K562 (cell line): ENCODE measurements around the gene HSPA6. TPM values are rescaled to one million over a fixed set of nuclear protein-coding genes. Genes with fewer than 3 reads are reported as not detected.

Experiments
- ATAC-seq: fragments of 200-7000 bp; cut with Tn5 transposase; 3 replicates; pipeline ENCODE4 v1.9.1; 2020; ENCODE audit warnings: moderate library complexity
- BruUV-seq: library from RNA; stranded (reverse); fragments of 400-500 nt; replicated peaks from 2 replicates; lab custom pipeline; 2021; lab: Mats Ljungman, UMichigan
- CTCF ChIA-PET: fragments of 300-600 bp; formaldehyde crosslinking; extraction: SDS; loops from one replicate; lab custom pipeline; 2021; ENCODE audit warnings: low intra/inter-chr PET ratio; lab: Yijun Ruan, JAX
- POLR2A ChIA-PET: fragments of 300-600, 350-650 bp; sonication (Branson Sonifier 250); formaldehyde crosslinking; extraction: SDS; loops from one replicate; lab custom pipeline; 2021; ENCODE audit warnings: antibody characterized with exemption, inconsistent platforms; lab: Yijun Ruan, JAX
- DNase-seq, 4 experiments: peaks; one replicate each; pipeline versions ENCODE4 v3.0.0 to v3.0.0-alpha.2; 2011 to 2018; ENCODE audit warnings: low spot score in 3 of 4, mixed read lengths in 3 of 4; ENCODE audit errors: extremely low read depth in 1 of 4
- FAIRE-seq: peaks from 2 replicates; lab custom pipeline; 2011; peaks lifted over from hg19 to GRCh38; lab: Jason Lieb, UNC
- H2AFZ ChIP-seq: 2 replicates; pipeline ENCODE4 v1.6.0; 2011; ENCODE audit warnings: low read depth, low read length, control low read depth, inconsistent platforms
- H3K27ac ChIP-seq: fragments of 200-600 bp; 3 replicates; pipeline ENCODE4 v1.8.0; 2011; ENCODE audit warnings: low read depth, mild to moderate bottlenecking, control low read depth, inconsistent platforms, low read length, moderate library complexity, mixed read lengths; ENCODE audit errors: extremely low read depth
- H3K27me3 ChIP-seq, 2 experiments: fragments of 300-600 bp in 1 of 2; 2 replicates in 1 of 2; 3 replicates in 1 of 2; pipeline versions ENCODE4 v1.6.0 to v1.8.0; 2011; ENCODE audit warnings: inconsistent platforms in 2 of 2, low read length in 2 of 2, mild to moderate bottlenecking in 1 of 2, mixed read lengths in 1 of 2, moderate library complexity in 1 of 2; ENCODE audit not compliant: control insufficient read depth in 2 of 2, insufficient read depth in 2 of 2
- H3K36me3 ChIP-seq: fragments of 300-600 bp; 3 replicates; pipeline ENCODE4 v1.8.0; 2011; ENCODE audit warnings: mild to moderate bottlenecking, low read length, inconsistent platforms; ENCODE audit not compliant: control insufficient read depth, insufficient read depth
- H3K4me1 ChIP-seq, 2 experiments: fragments of 200-600 bp in 1 of 2; replicated peaks in 1 of 2; 2 replicates in 1 of 2; 3 replicates in 1 of 2; pipeline versions ENCODE4 v1.5.1 to v1.8.0; 2011; ENCODE audit warnings: inconsistent platforms in 2 of 2, low read length in 2 of 2, mild to moderate bottlenecking in 1 of 2, mixed read lengths in 1 of 2, moderate library complexity in 1 of 2; ENCODE audit not compliant: control insufficient read depth in 2 of 2, insufficient read depth in 2 of 2
- H3K4me2 ChIP-seq: 2 replicates; pipeline ENCODE4 v1.6.1; 2011; ENCODE audit warnings: low read length, control low read depth, inconsistent platforms, mixed read lengths; ENCODE audit not compliant: insufficient read depth
- H3K4me3 ChIP-seq: fragments of 200-600 bp; sonication (generic), shearing (Covaris generic); 2 replicates; pipeline ENCODE4 v1.5.1; 2016; ENCODE audit warnings: control low read depth, inconsistent platforms
- H3K79me2 ChIP-seq: fragments of 200-600 bp; 3 replicates; pipeline ENCODE4 v1.8.0; 2011; ENCODE audit warnings: low read length, inconsistent platforms; ENCODE audit not compliant: control insufficient read depth, insufficient read depth
- H3K9ac ChIP-seq, 2 experiments: 2 replicates each; pipeline versions ENCODE4 v1.6.0 to v1.6.1; 2011; ENCODE audit warnings: low read depth in 2 of 2, low read length in 2 of 2, control low read depth in 1 of 2, inconsistent platforms in 1 of 2, mild to moderate bottlenecking in 1 of 2, mixed read lengths in 1 of 2; ENCODE audit not compliant: insufficient read depth in 1 of 2
- H3K9me1 ChIP-seq: one replicate; pipeline ENCODE4 v1.6.0; 2011; ENCODE audit warnings: inconsistent platforms, mild to moderate bottlenecking, low read length, moderate library complexity; ENCODE audit not compliant: control insufficient read depth, insufficient read depth
- H3K9me3 ChIP-seq: replicated peaks from 2 replicates; pipeline ENCODE4 v1.5.1; 2011; ENCODE audit warnings: low read depth, low read length, inconsistent platforms; ENCODE audit not compliant: control insufficient read depth, insufficient read depth
- H4K20me1 ChIP-seq: replicated peaks from 2 replicates; pipeline ENCODE4 v1.6.1; 2011; ENCODE audit warnings: low read length, inconsistent platforms, mixed read lengths; ENCODE audit not compliant: control insufficient read depth, insufficient read depth
- CTCF ChIP-seq, 3 experiments: IDR thresholded peaks in 2 of 3; conservative IDR thresholded peaks in 1 of 3; 2 replicates each; pipeline ENCODE4 v1.5.1; 2011 to 2012; ENCODE audit warnings: low read length in 3 of 3, mild to moderate bottlenecking in 3 of 3, control low read depth in 2 of 3, improper control_type of control experiment in 1 of 3, inconsistent platforms in 1 of 3, low read depth in 1 of 3, mixed read lengths in 1 of 3, moderate library complexity in 1 of 3; ENCODE audit not compliant: insufficient read depth in 2 of 3
- GTF2F1 ChIP-seq: IDR thresholded peaks from 2 replicates; pipeline ENCODE4 v1.6.1; 2011; ENCODE audit warnings: low read depth, low read length, improper control_type of control experiment
- PHB2 ChIP-seq: fragments of 450-650 bp; IDR thresholded peaks from 2 replicates; pipeline ENCODE4 v1.6.1; 2017; ENCODE audit warnings: low read depth
- WGBS: fragments of 100-300 bp; shearing (Covaris generic); methylation state at CpG from one replicate; pipeline ENCODE4 v1.1.6; 2016; ENCODE audit warnings: low coverage, mixed read lengths; ENCODE audit not compliant: insufficient coverage; ENCODE audit errors: missing lambda C conversion rate; 5-methylcytosine and 5-hydroxymethylcytosine counted together
- in situ Hi-C: fragments of 300-500 bp; cut with MboI; formaldehyde crosslinking; loops from 4 replicates; pipeline ENCODE4 v1.15.0; 2018; ENCODE audit warnings: inconsistent platforms, mixed read lengths
- intact Hi-C: fragments of 100-400 bp; cut with micrococcal nuclease; formaldehyde crosslinking; loops from 2 replicates; pipeline ENCODE4 v1.14.2; 2022
- polyA plus RNA-seq, 8 experiments: library from polyadenylated mRNA; depleted of rRNA in 4 of 8; stranded (reverse) in 5 of 8; unstranded in 3 of 8; fragments of >200 nt; fragmentation: Nextera tagmentation in 2 of 8; fragmentation: Illumina TruSeq in 1 of 8; extraction: Ambion mirVana in 2 of 8; extraction: Trizol in 1 of 8; gene quantifications; 2 replicates each; pipeline versions ENCODE4 v1.2.1 to v1.2.3, GENCODE V29; 2011 to 2014; ENCODE audit warnings: inconsistent platforms in 1 of 8, missing spikeins in 1 of 8
- total RNA-seq, 7 experiments: library from RNA; depleted of rRNA in 6 of 7; stranded (reverse); fragments of >200 nt in 6 of 7; fragmentation: Illumina TruSeq in 2 of 7; extraction: Trizol in 2 of 7; gene quantifications; 2 replicates each; pipeline versions ENCODE4 v1.2.1 to v1.2.3, GENCODE V29; 2011 to 2021; ENCODE audit warnings: low replicate concordance in 1 of 7

HSPA6 gene
- total and polyA plus RNA-seq, 9 of the 15 experiments (the other 6 are each of a cell fraction or from before 2014, with no cell fraction given): 0.15 to 10.0 (median 2.4) TPM

DNA sequence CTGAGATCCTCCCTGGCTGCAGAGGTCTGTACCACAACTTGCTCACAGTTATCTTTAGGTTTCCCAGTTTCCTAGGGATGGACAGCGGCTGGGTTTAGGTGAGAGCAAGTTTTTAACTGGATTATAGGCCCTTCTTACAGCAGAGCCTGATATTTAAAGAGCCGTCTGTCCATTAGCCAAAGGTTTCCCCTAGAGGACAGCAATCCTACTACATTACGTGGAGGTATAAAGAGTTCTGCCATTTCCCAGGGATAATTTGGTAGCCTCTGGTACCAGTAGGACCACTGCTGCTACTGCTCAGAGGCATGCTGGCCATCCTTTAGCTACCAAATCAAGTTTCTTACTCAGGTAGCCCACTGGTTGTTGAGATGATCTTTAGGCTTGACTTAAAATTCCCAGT is 41.0 kb upstream of the HSPA6 start:
- H3K79me2 ChIP-seq: no peaks in the 10 kb centered on the region
- peak; percentile 57 for ATAC-seq
- no peaks in the 10 kb centered on the region; a peak in 1 of 5 replicates for H3K27me3 ChIP-seq
- H3K4me2 ChIP-seq: no peak overlapping the region
- FAIRE-seq: no peak
- POLR2A ChIA-PET: interaction anchor here (1.0 kb wide), 1 partner anchor 11 kb away, joined by 3 read pairs; no protein-coding TSS in a partner anchor
- no peaks in the 10 kb centered on the region for H3K36me3 ChIP-seq
- no peaks in the 10 kb centered on the region for H4K20me1 ChIP-seq
- in situ Hi-C loops (no loop called here), intact Hi-C loops (loop anchor here (10.0 kb wide), 3 partner anchors 141 to 551 kb away; partner anchors contain the start of gene DUSP12)
- no peak overlapping the region for H3K9ac ChIP-seq
- peak in 2 of 4 experiments; percentile 17 to 19 for DNase-seq
- BruUV-seq: no TSS peak
- CTCF ChIA-PET: interaction anchor here (0.5 kb wide), 1 partner anchor 258 kb away, joined by 3 read pairs; no protein-coding TSS in a partner anchor
- no peaks in the 10 kb centered on the region for H3K9me1 ChIP-seq
- TF ChIP-seq GTF2F1: no peak
- TF ChIP-seq PHB2: no peak
- TF ChIP-seq CTCF (IDR thresholded peaks at IDR 0.05 in 2 of 3, conservative IDR thresholded peaks at IDR 0.05 in 1 of 3; ENCODE audit: insufficient read depth in 2 of 3, low read depth in 1 of 3, low read length in 3 of 3): peak in 1 of 3 experiments; percentile 3; a peak in 1 of 6 replicates
- H3K4me3 ChIP-seq: no peak overlapping the region
- no peaks in the 10 kb centered on the region for H3K9me3 ChIP-seq
- H3K4me1 ChIP-seq: peaks cover 10 to 16% of the 10 kb centered on the region in 2 experiments
- 53% methylated on average over 3 of the region's 3 CpGs for WGBS
- H2AFZ ChIP-seq: 0 out of 2 replicates have a peak overlapping the region, but pooled peaks have one; percentile 5
- no peak overlapping the region for H3K27ac ChIP-seq
